Mesenchymal stem cell (in vitro differentiated cells and primary cell): Measurements from ENCODE around the gene COX11.
A peak's percentile ranks its signal among the peaks of the same experiment; 100 is the strongest.

Experiments used
- DNase-seq: peaks from one replicate; pipeline ENCODE4 v3.0.0-alpha.2; 2013
- H2AFZ ChIP-seq: one replicate; pipeline ENCODE4 v1.6.1; 2013; ENCODE audit warnings: low read depth, mild to moderate bottlenecking, control low read depth, inconsistent platforms, low read length, moderate library complexity
- H2AK5ac ChIP-seq: 2 replicates; pipeline ENCODE4 v1.6.1; 2013; ENCODE audit warnings: low read length, moderate library complexity, mild to moderate bottlenecking, inconsistent platforms; ENCODE audit not compliant: severe bottlenecking
- H2BK120ac ChIP-seq: one replicate; pipeline ENCODE4 v1.6.1; 2013; ENCODE audit warnings: low read depth, mild to moderate bottlenecking, inconsistent platforms, low read length, moderate library complexity
- H2BK12ac ChIP-seq, 2 experiments: one replicate each; pipeline ENCODE4 v1.6.1; 2013; ENCODE audit warnings: inconsistent platforms in 2 of 2, low read length in 2 of 2, mild to moderate bottlenecking in 2 of 2, moderate library complexity in 2 of 2, control low read depth in 1 of 2
- H2BK15ac ChIP-seq: one replicate; pipeline ENCODE4 v1.6.1; 2013; ENCODE audit warnings: mild to moderate bottlenecking, low read depth, inconsistent platforms; ENCODE audit not compliant: poor library complexity, severe bottlenecking
- H2BK5ac ChIP-seq: 2 replicates; pipeline ENCODE4 v1.6.1; 2013; ENCODE audit warnings: low read depth, mild to moderate bottlenecking, low read length, control low read depth, inconsistent platforms; ENCODE audit not compliant: poor library complexity, severe bottlenecking
- H3K14ac ChIP-seq, 2 experiments: one replicate each; pipeline ENCODE4 v1.6.1; 2013; ENCODE audit warnings: inconsistent platforms in 2 of 2, low read length in 2 of 2, control low read depth in 1 of 2, mild to moderate bottlenecking in 1 of 2, moderate library complexity in 1 of 2
- H3K18ac ChIP-seq, 2 experiments: one replicate each; pipeline ENCODE4 v1.6.1; 2013; ENCODE audit warnings: inconsistent platforms in 2 of 2, low read length in 2 of 2, control low read depth in 1 of 2, low read depth in 1 of 2, mild to moderate bottlenecking in 1 of 2
- H3K23ac ChIP-seq, 2 experiments: one replicate each; pipeline ENCODE4 v1.6.1; 2013; ENCODE audit warnings: inconsistent platforms in 2 of 2, low read length in 2 of 2, mild to moderate bottlenecking in 2 of 2, moderate library complexity in 2 of 2, control low read depth in 1 of 2
- H3K27ac ChIP-seq: 2 replicates; pipeline ENCODE4 v1.5.1; 2013; ENCODE audit warnings: mild to moderate bottlenecking, moderate library complexity, low read length, control low read depth, inconsistent platforms; ENCODE audit not compliant: poor library complexity, severe bottlenecking
- H3K27me3 ChIP-seq, 2 experiments: 2 replicates each; pipeline versions ENCODE4 v1.6.1 to v1.7.0; 2013; ENCODE audit warnings: low read length in 2 of 2, mild to moderate bottlenecking in 2 of 2, moderate library complexity in 2 of 2, control low read depth in 1 of 2, inconsistent platforms in 1 of 2; ENCODE audit not compliant: control insufficient read depth in 1 of 2, insufficient read depth in 1 of 2
- H3K36me3 ChIP-seq, 2 experiments: 2 replicates each; pipeline versions ENCODE4 v1.6.1 to v1.7.0; 2013; ENCODE audit warnings: low read length in 2 of 2, control low read depth in 1 of 2, inconsistent platforms in 1 of 2, low read depth in 1 of 2, mild to moderate bottlenecking in 1 of 2; ENCODE audit not compliant: insufficient read depth in 2 of 2, control insufficient read depth in 1 of 2
- H3K4ac ChIP-seq, 2 experiments: one replicate each; pipeline ENCODE4 v1.6.1; 2013; ENCODE audit warnings: inconsistent platforms in 2 of 2, low read length in 2 of 2, mild to moderate bottlenecking in 2 of 2, moderate library complexity in 2 of 2, control low read depth in 1 of 2, low read depth in 1 of 2
- H3K4me1 ChIP-seq: 2 replicates; pipeline ENCODE4 v1.6.1; 2013; ENCODE audit warnings: low read depth, low read length, control low read depth; ENCODE audit not compliant: control insufficient read depth, insufficient read depth
- H3K4me2 ChIP-seq: 2 replicates; pipeline ENCODE4 v1.6.1; 2013; ENCODE audit warnings: low read length, mild to moderate bottlenecking, inconsistent platforms; ENCODE audit not compliant: poor library complexity, severe bottlenecking
- H3K4me3 ChIP-seq, 2 experiments: 2 replicates each; pipeline versions ENCODE4 v1.5.1 to v1.7.0; 2013; ENCODE audit warnings: low read length in 2 of 2, mild to moderate bottlenecking in 2 of 2, control low read depth in 1 of 2, low read depth in 1 of 2; ENCODE audit not compliant: insufficient read depth in 1 of 2
- H3K79me1 ChIP-seq: replicated peaks from 2 replicates; pipeline ENCODE4 v1.6.1; 2013; ENCODE audit warnings: mild to moderate bottlenecking, control low read depth, low read length, inconsistent platforms; ENCODE audit not compliant: poor library complexity, severe bottlenecking
- H3K9ac ChIP-seq: 2 replicates; pipeline ENCODE4 v1.7.0; 2013; ENCODE audit warnings: mild to moderate bottlenecking, low read length, moderate library complexity
- H3K9me3 ChIP-seq: 2 replicates; pipeline ENCODE4 v1.7.0; 2013; ENCODE audit warnings: mild to moderate bottlenecking, low read length; ENCODE audit not compliant: control insufficient read depth
- H4K8ac ChIP-seq: one replicate; pipeline ENCODE4 v1.6.1; 2013; ENCODE audit warnings: inconsistent platforms, mild to moderate bottlenecking, low read length, moderate library complexity
- H4K91ac ChIP-seq: one replicate; pipeline ENCODE4 v1.6.1; 2013; ENCODE audit warnings: mild to moderate bottlenecking, low read length, inconsistent platforms
- WGBS: methylation state at CpG from one replicate; pipeline ENCODE4 v1.1.7; 2013; ENCODE audit warnings: mixed read lengths; 5-methylcytosine and 5-hydroxymethylcytosine counted together

COX11 gene

GRCh38 chr17:54985476-54985875, 17.0 kb upstream of the COX11 start:
- Histone ChIP-seq H3K23ac (no peak overlapping the region), H3K4me1 (peaks cover 1% of the 10 kb centered on the region), H3K4me3 (no peak overlapping the region), H3K14ac (no peak overlapping the region), H3K9ac (no peak overlapping the region), H3K18ac (no peak overlapping the region), H3K27ac (no peak overlapping the region), H2BK12ac (no peak overlapping the region), H3K36me3 (peaks cover 3% of the 10 kb centered on the region in 2 experiments), H3K4me2 (no peak overlapping the region), H3K27me3 (no peaks in the 10 kb centered on the region), H2BK15ac (no peak overlapping the region), H2AFZ (no peak overlapping the region), H3K79me1 (peaks cover 14% of the 10 kb centered on the region), H4K91ac (no peak overlapping the region), H3K9me3 (peaks cover 3% of the 10 kb centered on the region), H2BK120ac (no peak overlapping the region), H4K8ac (no peak overlapping the region), H2BK5ac (no peak overlapping the region), H3K4ac (no peak overlapping the region), H2AK5ac (no peak overlapping the region)
- WGBS: no CpG with 5 or more reads among the region's 1 CpG
- no peak for DNase-seq

- no peak overlapping the region for H3K4me3 ChIP-seq
Measured at GRCh38 chr17:54983260-54983659, 14.8 kb upstream of the COX11 start.

GRCh38 chr17:54982399-54982798, 13.9 kb upstream of the COX11 start:
- H3K14ac ChIP-seq: no peak overlapping the region
- H3K27me3 ChIP-seq: no peaks in the 10 kb centered on the region
- H3K4me2 ChIP-seq: no peak overlapping the region
- H3K36me3 ChIP-seq: peaks cover 0 to 3% of the 10 kb centered on the region in 2 experiments
- H3K4me1 ChIP-seq: peaks cover 1% of the 10 kb centered on the region
- no peak overlapping the region for H2BK15ac ChIP-seq
- H3K79me1 ChIP-seq: peaks cover 16% of the 10 kb centered on the region
- DNase-seq: peak; percentile 36
- no peak overlapping the region for H2BK12ac ChIP-seq
- no peak overlapping the region for H3K4me3 ChIP-seq
- peaks cover 7% of the 10 kb centered on the region for H3K9me3 ChIP-seq
- no peak overlapping the region for H3K18ac ChIP-seq
- no peak overlapping the region for H2BK5ac ChIP-seq
- no peak overlapping the region for H3K4ac ChIP-seq
- no peak overlapping the region for H2AFZ ChIP-seq
- H3K27ac ChIP-seq: no peak overlapping the region
- H4K91ac ChIP-seq: no peak overlapping the region
- no peak overlapping the region for H2AK5ac ChIP-seq
- no peak overlapping the region for H3K9ac ChIP-seq
- no peak overlapping the region for H3K23ac ChIP-seq
- H2BK120ac ChIP-seq: no peak overlapping the region
- H4K8ac ChIP-seq: no peak overlapping the region

More at GRCh38 chr17:54983260-54983659, 14.8 kb upstream of the COX11 start:
- Histone ChIP-seq H2BK12ac (no peak overlapping the region), H3K4ac (no peak overlapping the region), H2AK5ac (no peak overlapping the region), H4K8ac (no peak overlapping the region), H3K9ac (no peak overlapping the region), H3K36me3 (peaks cover under 1 to 3% of the 10 kb centered on the region in 2 experiments), H2AFZ (no peak overlapping the region), H3K18ac (no peak overlapping the region), H3K14ac (no peak overlapping the region), H3K23ac (no peak overlapping the region), H3K4me2 (no peak overlapping the region), H3K27me3 (no peaks in the 10 kb centered on the region), H3K4me1 (peaks cover 1% of the 10 kb centered on the region), H2BK120ac (no peak overlapping the region), H3K27ac (no peak overlapping the region), H3K79me1 (peaks cover 15% of the 10 kb centered on the region), H2BK5ac (no peak overlapping the region), H3K9me3 (peaks cover 7% of the 10 kb centered on the region), H2BK15ac (no peak overlapping the region), H4K91ac (no peak overlapping the region)
- DNase-seq: no peak

GRCh38 chr17:54980375-54980774, 11.9 kb upstream of the COX11 start:
- Histone ChIP-seq H2BK120ac (no peak overlapping the region), H3K4me3 (no peak overlapping the region), H3K27ac (no peak overlapping the region), H3K4me2 (no peak overlapping the region), H2AK5ac (no peak overlapping the region), H3K23ac (no peak overlapping the region), H4K91ac (no peak overlapping the region), H3K36me3 (no peaks in the 10 kb centered on the region), H2AFZ (no peak overlapping the region), H3K79me1 (peaks cover 21% of the 10 kb centered on the region), H3K9me3 (peaks cover 7% of the 10 kb centered on the region), H2BK12ac (no peak overlapping the region), H3K18ac (no peak overlapping the region), H2BK5ac (no peak overlapping the region), H3K4me1 (peaks cover 1% of the 10 kb centered on the region), H4K8ac (no peak overlapping the region), H3K4ac (no peak overlapping the region), H3K27me3 (no peaks in the 10 kb centered on the region), H3K9ac (no peak overlapping the region), H2BK15ac (no peak overlapping the region), H3K14ac (no peak overlapping the region)
- WGBS: 96% methylated on average over 3 of the region's 3 CpGs
- no peak for DNase-seq
